KBM-7 (cell line): ENCODE measurements around the gene DNAI7.

Experiments
- DNase-seq: peaks from one replicate; pipeline ENCODE4 v3.0.0-alpha.2; 2015
- in situ Hi-C: fragments of 300-500 bp; cut with MboI; formaldehyde crosslinking; loops from 2 replicates; pipeline ENCODE4 v1.14.3; 2020; ENCODE audit warnings: low sequenced_read_pairs, low pct_unique_long_range_greater_than_20kb, mixed read lengths

DNAI7 gene

DNA sequence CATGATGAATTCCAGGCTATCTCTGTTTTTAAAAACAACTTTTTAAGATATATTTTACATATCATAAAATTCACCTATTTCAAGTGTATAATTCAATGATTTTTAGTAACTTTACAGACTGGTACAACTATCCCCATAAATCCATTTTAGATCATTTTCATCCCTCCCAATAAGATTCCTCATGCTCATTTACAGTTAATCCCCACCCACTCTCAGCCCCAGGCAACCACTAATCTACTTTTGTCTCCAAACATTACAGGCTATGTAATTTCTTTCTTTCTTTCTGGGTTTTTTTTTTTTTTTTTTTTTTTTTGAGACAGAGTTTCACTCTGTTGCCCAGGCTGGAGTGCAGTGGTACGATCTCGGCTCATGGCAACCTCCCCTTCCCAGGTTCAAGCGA is 81.3 kb downstream of the DNAI7 start:
- in situ Hi-C loops: no loop called here
- no peak for DNase-seq

DNA sequence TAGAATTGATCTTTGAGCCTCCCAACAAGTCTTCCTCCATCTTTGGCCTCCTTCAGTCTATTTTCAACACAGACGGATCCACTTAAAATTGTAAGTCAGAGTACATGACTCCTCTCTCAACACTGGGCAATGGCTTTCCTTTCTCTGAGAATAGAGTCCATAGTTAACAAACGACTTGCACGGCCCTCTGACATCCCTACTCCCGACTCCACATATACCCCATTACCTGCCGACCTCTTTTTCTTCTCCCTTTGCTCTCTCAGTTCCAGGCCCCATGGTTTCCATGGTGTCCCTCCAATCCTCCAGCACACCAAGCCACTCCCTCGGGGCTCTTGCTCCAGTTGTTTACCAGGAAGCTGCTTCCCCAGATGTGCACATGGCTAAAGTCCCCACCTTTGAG is 84.7 kb downstream of the DNAI7 start:
- in situ Hi-C loops: no loop called here
- DNase-seq: no peak

DNA sequence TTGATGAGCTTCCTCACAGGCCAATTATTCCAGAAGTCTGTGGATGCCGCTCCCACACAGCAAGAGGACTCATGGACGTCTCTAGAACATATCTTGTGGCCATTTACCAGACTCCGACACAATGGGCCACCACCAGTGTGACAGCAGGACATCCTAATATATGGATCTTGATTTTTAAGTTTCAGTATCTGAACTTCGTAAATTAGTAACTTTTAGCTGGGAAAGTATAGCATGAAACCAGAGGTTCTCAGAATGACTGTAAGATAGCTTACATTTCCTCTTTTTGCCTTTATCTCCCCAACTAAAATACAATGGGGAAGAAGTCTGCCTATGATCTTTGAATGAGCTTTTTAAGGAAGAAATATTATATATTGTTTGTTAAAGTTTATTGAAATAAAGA is 87.0 kb downstream of the DNAI7 start:
- no peak for DNase-seq
- in situ Hi-C loops: no loop called here

DNA sequence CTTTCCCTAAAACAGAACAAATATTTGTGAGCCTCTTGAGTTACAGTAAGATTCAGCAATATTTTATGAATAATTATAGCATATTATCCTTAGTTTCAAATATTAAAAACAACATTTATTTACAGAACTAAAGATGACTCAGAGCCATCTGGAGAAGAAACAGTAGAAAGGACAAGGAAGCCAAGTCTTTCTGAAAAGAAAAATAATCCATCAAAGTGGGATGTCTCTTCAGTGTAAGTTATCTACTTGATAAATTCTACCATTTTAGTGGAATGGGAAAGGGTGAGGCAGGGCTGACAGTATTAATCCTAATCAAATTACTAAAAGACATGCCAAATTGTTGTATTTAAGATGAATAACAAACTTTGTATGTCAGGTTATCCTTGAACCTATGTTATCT is 88.1 kb downstream of the DNAI7 start:
- DNase-seq: no peak
- in situ Hi-C loops: no loop called here

DNA sequence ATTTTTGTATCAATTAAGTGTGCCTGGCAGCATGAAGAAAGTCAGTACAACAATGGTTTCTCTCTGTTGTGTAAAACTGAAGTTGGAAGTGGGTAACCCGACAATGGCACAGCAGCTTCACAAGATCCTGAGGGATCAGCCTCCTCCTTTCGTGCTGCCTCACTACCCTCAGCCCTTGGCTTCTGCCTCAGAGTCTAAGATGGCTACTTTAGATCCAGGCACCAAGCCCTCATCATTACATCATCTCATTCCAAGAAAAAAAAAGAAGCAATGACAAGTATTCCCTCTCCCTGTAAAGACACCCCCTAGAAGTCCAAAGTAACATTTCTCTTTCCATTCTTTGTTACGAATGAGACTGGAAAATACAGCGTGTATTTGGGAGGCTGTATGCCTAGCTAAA is 92.6 kb downstream of the DNAI7 start:
- DNase-seq: no peak
- in situ Hi-C loops: no loop called here

DNA sequence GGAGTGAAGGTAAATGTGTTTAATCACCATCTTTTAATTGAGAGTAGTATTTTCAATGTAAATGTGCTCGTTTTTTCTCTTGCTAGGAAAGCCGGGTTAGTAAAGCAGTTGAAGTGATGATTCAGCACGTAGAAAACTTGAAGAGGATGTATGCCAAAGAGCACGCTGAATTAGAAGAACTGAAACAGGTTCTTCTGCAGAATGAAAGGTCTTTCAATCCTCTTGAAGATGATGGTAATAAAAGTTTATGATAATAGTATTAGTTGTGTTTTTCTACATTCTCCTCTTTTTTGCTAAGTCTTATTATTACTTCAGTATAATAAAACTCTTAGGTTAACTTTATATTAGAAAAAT is 93.9 kb downstream of the DNAI7 start:
- in situ Hi-C loops: no loop called here
- DNase-seq: no peak

DNA sequence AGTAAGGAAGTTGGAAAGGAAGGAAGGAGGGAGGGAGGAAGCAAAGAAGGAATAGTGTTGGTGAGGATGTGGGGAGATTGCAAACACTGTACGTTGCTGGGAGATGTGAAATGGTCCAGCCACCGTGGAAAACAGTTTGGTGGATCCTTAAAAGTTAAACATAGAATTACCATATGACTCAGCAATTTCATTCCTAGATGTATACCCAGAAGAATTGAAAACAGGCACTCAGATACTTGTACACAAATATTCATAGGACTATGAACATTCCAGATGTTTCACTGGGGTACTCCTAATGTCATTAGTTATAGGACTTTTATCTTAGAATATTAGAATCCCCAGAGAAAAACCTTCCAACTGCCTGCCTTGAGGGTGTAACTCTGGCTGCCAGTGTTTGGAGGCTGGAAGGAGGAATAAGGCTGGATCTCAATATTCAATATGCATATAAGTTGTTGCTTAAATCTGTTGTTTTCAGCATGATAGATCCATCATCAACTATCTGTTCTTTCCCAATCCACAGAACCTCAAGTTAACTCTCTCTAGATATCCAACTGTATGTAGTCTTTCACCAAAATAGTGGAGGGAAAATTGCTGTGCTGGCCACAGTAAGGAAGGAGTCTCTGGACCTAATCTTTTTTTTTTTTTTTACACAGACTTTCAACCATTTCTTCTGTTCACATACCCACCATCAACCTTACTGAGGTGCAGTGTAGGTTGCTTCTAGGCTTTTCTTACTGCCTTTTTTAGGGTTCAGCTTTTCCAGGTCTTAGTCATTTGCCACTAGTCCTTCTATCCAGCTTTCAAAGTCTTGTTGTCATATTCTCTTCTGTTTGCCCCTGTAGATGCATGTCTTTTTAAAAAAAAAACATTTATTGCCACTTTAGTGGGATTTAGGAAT is 94.5 kb downstream of the DNAI7 start:
- no peak for DNase-seq
- in situ Hi-C loops: no loop called here

DNA sequence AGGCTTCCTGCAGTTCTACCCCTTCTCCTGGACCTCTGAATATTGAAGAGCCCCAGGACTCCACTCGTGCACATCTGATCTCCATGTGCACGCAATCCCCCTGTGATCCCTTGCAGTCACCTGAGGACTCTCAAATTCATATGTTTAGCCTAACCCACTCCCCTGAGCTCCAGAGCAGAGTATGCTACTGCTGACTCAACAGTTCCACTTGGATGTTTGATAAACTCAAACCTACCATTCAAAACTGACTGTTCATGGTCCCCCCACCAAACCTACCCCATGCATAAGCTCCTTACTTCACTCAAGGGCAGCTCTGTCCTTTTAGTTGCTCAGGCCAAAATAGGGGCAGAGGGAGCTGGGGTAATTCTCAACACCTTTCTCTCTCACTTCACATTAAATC is 96.0 kb downstream of the DNAI7 start:
- DNase-seq: no peak
- in situ Hi-C loops: no loop called here

DNA sequence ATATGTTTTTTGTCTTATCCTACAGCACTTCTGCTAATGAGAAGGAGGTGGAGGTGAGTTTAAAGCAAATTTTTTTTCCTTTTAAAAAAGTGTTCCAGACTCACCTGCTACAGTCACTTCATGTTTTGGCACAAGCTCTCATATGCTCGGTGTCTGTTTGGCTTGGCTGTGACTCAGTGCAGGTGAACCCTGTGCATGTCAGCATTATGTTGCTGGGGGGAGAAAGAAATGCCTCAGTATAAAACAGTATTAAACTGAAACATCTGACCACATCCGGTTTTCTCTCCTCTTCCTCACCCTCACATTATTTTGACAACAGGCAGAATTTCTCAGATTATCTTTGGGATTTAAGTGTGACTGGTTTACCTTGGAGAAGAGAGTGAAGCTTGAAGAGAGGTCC is 105.2 kb downstream of the DNAI7 start:
- in situ Hi-C loops: no loop called here

DNA sequence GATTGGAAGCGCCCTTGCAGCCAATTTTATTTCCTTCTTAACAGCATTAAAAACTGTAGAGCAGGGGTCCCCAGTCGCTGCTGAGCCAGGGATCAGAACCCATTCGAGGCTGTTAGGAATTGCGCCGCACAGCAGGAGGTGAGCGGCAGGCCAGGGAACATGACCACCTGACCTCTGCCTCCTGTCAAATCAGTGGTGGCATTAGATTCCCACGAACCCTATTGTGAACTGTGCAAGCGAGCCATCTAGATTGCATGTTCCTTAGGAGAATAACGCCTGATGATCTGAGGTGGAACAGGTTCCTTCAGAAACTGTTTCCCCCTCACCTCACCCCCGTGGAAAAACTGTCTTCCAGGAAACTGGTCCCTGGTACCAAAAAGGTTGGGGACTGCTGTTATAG is 107.4 kb downstream of the DNAI7 start:
- in situ Hi-C loops: no loop called here
- DNase-seq: no peak

More for the DNA sequence above, 105.2 kb downstream of the DNAI7 start:
- no peak for DNase-seq

DNA sequence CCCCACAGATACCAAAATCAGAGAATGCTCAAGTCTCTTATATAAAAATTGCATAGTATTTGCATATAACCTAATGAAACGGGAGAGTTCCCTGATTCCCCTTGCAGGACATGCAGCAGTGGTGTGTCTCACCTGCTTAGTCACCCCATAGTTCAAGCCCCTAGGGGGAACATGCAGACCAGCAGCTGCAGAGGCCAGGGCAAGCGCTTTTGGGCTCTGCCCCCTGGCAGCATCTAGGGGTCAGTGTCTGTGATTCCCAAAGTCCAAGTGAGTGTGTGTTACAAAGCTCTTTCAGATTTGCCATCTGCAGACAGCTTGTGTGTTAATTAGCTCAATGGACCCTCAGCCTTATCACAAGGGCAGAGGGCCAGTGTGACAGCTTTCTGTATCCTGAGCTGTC is 110.1 kb downstream of the DNAI7 start:
- in situ Hi-C loops: no loop called here
- DNase-seq: no peak

DNA sequence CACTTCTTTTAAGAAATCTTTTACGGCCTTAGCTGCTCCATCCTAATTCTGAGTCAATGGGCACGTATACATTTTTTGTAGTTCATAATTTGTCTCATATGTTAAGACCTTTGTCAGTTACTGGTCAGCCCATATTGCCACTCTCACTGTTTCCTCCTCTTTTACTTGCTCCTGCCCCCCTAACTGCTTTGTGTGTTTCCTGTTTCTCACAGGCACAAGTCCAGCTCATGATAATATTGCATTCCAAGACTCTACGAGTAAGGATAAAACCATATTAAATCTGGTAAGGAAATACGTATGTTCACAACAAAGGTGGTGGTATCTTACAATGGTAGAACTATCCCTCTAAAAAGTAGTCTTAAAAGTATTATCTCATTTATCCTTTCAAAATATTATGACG is 111.7 kb downstream of the DNAI7 start:
- in situ Hi-C loops: no loop called here
- no peak for DNase-seq

DNA sequence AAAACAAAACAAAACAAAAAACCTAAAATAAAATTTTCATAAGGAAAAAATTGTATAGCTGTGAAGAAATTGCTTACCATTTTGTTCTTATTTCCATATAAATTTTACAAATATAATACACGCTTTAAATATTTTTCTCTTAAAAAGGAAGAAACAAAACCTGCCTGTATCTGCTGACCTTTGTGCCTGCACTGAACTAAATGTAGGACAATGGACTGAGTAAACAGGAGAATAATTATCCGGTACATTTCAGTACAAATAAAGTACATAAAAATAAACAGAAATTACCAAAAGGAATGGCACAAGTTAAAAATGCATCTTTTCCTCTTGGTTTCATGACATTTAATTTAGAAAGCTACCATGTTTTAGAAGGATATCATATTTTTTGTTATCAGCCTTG is 112.3 kb downstream of the DNAI7 start:
- in situ Hi-C loops: no loop called here
- DNase-seq: no peak

DNA sequence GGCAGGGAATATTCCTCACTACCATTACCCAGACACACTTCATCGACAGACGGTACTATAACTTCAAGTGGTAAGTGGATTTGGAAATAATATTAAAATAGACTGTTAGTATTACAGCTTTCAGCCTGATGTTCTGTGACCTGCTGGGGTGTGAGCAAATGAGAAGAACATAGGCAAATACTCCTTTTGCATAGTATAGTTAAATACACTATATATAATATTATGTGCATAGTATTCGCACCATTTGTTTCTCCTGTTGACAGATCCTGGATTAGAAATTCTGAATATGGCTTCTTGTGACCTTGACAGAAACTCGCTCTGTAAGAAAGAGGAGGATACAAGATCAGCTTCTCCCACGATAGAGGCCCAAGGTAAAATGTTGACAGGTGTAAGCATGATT is 115.6 kb downstream of the DNAI7 start:
- no peak for DNase-seq
- in situ Hi-C loops: no loop called here

DNA sequence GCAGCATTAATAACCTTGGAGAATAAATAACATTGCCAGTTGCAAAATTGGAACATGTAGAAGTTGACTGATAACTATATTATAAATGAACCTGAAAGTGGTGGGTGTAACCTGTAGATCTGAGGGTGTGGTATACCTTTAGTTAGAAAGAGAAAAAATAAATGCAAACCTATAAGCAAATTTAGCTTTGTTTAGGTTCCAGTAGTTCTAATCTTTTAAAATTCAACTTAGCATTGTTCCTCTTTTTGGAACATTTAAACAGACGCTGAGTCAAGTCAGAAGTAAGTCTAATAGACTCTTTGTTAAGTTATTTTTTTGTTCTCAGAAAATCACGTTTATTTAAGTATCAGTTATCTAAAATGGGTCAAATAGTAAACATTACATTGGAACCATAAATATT is 120.0 kb downstream of the DNAI7 start:
- no peak for DNase-seq
- in situ Hi-C loops: no loop called here

DNA sequence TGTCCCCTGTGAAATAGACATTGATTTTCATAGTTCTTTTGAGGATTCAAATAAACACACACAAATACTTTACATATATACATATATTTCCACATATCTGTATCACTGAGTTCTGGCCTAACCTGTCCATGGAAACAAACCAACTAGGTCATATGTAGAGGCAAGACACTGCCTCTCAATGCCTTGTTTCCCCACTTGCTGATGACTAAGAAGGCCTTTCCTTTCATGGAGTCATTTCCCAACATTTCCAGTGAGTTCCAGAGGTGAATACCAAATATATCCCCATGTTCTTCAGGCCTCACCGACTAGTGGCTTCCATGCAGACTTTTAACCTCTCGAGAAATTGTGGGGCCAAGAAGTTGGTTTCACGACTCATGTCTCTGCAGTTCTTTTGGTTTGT is 120.8 kb downstream of the DNAI7 start:
- in situ Hi-C loops: no loop called here
- no peak for DNase-seq

DNA sequence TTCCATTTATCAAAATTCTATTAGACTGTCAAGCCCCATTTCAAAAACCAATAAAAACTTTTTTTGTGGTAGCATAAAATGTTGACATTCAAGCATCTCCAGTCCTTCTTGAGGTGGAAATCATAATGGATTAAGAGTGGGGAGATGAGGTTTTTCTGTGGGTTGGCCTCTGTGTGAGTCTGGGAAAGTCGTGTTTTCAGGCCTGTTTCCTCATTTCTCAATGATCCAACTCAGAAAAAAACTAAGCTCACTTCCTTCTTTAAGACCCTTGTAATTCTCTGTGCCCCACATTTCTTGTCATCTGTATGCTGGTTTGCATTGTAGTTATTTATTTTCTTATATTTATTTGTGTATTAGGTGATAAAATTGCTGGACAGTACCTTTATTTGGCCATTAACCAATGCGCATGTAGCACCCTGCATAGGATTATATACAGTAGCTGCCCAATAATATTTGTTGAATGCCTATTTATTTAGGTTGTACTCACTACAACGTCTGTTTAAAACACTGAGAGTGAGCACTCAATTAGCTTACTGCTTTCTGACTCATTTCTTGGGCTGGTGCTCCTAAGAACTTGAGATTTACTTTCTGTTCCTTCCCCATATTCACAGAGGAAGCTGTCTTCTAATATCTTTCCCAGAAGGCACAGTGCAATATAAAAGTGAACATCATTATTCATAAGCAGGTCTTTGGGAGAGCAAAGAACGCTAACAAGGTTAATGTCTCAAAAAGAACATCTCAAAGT is 121.9 kb downstream of the DNAI7 start:
- in situ Hi-C loops: no loop called here
- peak; percentile 56 for DNase-seq

DNA sequence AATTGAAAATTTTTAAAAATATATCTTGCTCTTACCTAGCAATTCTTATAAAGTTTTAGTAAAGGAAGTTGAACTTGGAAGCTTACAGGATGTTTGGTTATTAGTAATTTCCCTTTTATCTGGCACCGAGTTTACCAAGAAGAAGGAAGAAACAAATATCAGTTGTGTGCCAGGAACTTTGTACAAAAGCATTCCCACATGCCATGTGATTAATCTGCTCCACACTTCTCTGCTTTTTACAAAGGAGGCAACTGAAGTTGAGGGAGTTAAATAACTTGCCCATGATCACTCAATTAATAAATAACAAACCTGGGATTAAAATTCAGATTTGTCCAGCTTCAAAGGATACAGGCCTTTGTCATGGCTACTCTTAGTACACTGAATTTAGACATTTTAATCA is 123.6 kb downstream of the DNAI7 start:
- in situ Hi-C loops: no loop called here
- no peak for DNase-seq

DNA sequence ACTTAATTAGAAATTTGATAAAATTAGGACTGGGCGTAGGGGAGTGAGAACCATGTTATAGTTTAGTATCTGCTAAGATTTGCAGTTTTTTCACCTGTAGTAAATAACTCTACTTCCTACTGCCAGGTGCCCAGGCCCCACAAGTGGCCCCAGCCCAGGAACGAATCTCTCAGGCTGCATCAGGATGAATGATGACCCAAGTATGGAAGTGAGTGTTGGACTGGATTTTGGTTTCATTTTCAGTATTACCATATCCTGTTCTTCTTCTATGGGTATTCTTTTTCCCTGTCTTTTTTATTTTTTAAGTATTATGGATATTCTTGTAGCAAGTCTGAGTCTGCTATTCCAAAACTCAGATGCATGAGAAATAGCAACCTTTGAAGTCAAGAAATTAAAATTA is 125.7 kb downstream of the DNAI7 start:
- in situ Hi-C loops: no loop called here
- DNase-seq: no peak

DNA sequence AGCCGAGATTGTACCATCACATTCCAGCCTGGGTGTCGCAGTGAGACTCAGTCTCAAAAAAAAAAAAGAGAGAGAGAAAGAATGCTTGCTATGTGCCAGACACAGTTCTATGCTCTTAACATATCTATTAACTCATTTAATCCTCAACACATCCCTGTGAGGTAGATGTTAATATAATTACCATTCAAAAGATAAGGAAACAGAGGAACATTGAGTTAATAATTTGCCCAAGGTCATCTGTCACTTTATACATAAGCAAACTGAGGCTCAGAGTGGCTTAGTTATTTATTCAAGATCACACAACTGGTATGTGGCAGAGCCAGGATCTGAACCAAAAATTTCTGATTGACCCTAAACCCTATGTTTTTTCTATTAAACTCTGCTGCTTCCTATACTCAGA is 129.9 kb downstream of the DNAI7 start:
- no peak for DNase-seq
- in situ Hi-C loops: no loop called here
